ENCODE data around the gene LMAN1.
A peak's percentile ranks its signal among the peaks of the same experiment; 100 is the strongest.

Gene LMAN1

DNA sequence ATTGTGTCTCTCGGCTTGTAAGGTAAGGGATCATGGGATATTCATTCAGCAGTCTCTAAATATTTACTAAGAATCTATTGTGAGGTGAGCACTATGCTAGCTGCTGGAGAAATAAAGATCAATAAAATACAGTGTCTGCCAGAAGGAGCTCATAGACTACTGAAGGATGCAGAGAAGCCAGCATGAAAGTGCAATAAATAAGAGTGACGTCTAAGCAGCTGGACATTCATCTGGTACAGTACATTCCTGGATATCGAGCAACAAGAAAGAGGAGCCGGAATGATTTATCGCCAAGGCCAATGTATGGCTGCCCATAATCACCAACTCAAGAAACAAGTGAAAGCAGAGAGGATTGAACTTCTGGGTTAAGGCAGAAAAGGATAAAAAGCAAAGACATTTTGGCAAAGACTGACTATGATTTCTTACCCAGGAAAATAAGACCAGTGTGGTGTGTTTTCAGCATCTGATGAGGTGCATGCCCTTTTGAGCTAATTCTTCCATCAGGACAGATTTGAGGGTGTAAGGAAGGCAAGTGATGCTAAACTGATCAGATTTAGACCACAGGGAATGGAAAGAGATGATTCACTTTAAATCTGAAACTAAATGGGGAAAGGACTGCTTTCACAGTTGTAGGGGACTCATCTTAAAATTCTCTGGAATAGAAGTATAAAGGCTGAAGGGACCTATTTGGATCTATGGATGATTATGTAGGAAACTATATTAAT is 18.7 kb upstream of the LMAN1 start:
- Histone ChIP-seq H3K9me3 (no peaks in the 10 kb centered on the region), H3K27ac (no peak overlapping the region), H3K4me3 (no peak overlapping the region), H3K27me3 (no peaks in the 10 kb centered on the region), H3K4me1 (no peaks in the 10 kb centered on the region), H3K36me3 (no peaks in the 10 kb centered on the region)
- DNase-seq, result no peak
- intact Hi-C loops (cut with DNase I; ENCODE audit: low total_unique reads), result no loop called here
- no peak for TF ChIP-seq CTCF (IDR thresholded peaks at IDR 0.05)

GRCh38 chr18:59376351-59376935 is 17.4 kb upstream of the LMAN1 start:
- H3K27me3 ChIP-seq, result peaks cover 0 to 11% of the 10 kb centered on the region in 2 donors
- no peak for DNase-seq
- no peak overlapping the region for H3K4me3 ChIP-seq
- H3K9me3 ChIP-seq, result no peaks in the 10 kb centered on the region
- H3K4me1 ChIP-seq, result no peaks in the 10 kb centered on the region
- intact Hi-C loops (cut with DNase I; ENCODE audit: low total_unique reads), result no loop called here
- TF ChIP-seq CTCF (IDR thresholded peaks at IDR 0.05), result no peak
- H3K27ac ChIP-seq, result no peak overlapping the region
- no peaks in the 10 kb centered on the region for H3K36me3 ChIP-seq

DNA sequence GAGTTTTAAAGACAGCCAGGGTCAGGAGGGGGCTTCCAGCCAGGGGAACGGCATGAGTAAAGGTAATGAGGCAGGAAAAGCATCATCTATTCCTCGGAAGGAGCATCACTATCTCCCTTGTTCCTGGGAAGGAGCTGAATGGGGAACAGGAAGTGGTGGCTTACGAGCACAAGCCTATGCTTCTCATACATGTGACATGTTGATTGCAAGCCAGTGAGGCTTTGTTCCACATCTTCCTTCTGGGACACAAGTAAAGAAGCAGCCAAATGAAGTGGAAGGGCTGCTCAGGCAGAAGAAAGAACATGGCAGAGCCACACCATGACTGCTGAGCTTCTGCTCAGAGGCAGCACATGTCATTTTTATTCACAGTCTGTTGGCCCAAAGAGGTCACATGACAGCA is 15.1 kb upstream of the LMAN1 start:
- Histone ChIP-seq H3K4me3 (no peak overlapping the region), H3K27ac (no peak overlapping the region), H3K9me3 (no peaks in the 10 kb centered on the region), H3K27me3 (peaks cover 0 to 13% of the 10 kb centered on the region in 2 donors), H3K36me3 (no peaks in the 10 kb centered on the region), H3K4me1 (no peaks in the 10 kb centered on the region)
- intact Hi-C loops (cut with DNase I; ENCODE audit: low total_unique reads), result no loop called here
- TF ChIP-seq CTCF (IDR thresholded peaks at IDR 0.05), result no peak
- no peak for DNase-seq

DNA sequence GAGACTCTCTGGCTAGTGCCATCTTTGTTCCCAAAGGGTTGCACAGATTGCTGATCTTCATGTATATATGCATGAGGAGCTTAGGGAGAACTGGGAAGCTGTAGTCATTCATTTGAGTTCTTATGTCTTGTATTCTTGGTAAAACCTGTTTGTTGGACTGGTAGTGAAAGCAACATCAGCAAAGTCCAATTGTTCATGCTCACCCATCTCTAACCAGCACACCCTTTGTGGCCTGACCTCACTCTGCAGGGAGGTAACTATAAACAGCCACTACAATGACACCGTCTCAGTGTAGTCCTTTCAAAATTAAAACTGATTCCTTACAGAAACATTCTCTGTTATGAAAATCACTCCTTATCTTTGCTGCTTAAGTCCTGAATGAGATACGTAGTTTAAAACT is 13.9 kb upstream of the LMAN1 start:
- no peak for TF ChIP-seq CTCF (IDR thresholded peaks at IDR 0.05)
- peaks cover 0 to 13% of the 10 kb centered on the region in 2 donors for H3K27me3 ChIP-seq
- no peaks in the 10 kb centered on the region for H3K36me3 ChIP-seq
- H3K4me1 ChIP-seq, result no peaks in the 10 kb centered on the region
- H3K9me3 ChIP-seq, result no peaks in the 10 kb centered on the region
- H3K27ac ChIP-seq, result no peak overlapping the region
- no peak for DNase-seq
- no peak overlapping the region for H3K4me3 ChIP-seq
- intact Hi-C loops (cut with DNase I; ENCODE audit: low total_unique reads), result no loop called here

DNA sequence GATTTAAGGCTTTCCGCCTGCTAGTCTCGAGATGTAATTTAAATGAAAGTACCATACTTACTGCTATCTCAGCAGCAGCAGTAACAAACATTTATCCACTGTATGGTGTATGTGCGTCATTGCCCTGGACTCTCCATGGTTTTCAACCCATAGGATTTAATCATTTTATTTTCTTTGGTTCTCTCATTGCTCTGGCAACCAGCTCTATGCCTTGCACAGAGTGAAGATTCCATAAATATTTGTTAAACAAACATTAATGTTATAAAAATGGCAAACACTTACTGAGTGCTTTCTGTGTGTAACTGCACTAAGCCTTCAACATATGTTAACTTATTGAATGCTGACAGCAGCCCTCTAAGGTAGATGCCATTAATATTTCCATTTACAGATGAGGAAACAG is 1.3 kb upstream of the LMAN1 start:
- intact Hi-C loops (cut with DNase I; ENCODE audit: low total_unique reads), result no loop called here
- no peaks in the 10 kb centered on the region for H3K27me3 ChIP-seq
- H3K27ac ChIP-seq, result peak overlapping the region in 1 of 2 donors; percentile 91
- peak overlapping the region; percentile 85 to 95 for H3K4me3 ChIP-seq
- H3K4me1 ChIP-seq, result peaks cover 0 to 25% (median 7%) of the 10 kb centered on the region in 4 donors
- no peak for DNase-seq
- peaks cover 0 to 9% (median 0%) of the 10 kb centered on the region in 3 donors for H3K36me3 ChIP-seq
- no peak for TF ChIP-seq CTCF (IDR thresholded peaks at IDR 0.05)
- no peaks in the 10 kb centered on the region for H3K9me3 ChIP-seq
